Smooth muscle cell of the umbilical artery (primary cell): ENCODE measurements around the gene PPIG. TPM values are rescaled to one million over a fixed set of nuclear protein-coding genes. Genes with fewer than 3 reads are reported as not detected.

Experiments used
- total RNA-seq: library from RNA; depleted of rRNA; stranded (reverse); fragments of >200 nt; gene quantifications from 2 replicates; pipeline ENCODE4 v1.2.3, GENCODE V29; 2014

Gene PPIG
- total RNA-seq, result 30.7 and 32.4 TPM in 2 replicates

DNA sequence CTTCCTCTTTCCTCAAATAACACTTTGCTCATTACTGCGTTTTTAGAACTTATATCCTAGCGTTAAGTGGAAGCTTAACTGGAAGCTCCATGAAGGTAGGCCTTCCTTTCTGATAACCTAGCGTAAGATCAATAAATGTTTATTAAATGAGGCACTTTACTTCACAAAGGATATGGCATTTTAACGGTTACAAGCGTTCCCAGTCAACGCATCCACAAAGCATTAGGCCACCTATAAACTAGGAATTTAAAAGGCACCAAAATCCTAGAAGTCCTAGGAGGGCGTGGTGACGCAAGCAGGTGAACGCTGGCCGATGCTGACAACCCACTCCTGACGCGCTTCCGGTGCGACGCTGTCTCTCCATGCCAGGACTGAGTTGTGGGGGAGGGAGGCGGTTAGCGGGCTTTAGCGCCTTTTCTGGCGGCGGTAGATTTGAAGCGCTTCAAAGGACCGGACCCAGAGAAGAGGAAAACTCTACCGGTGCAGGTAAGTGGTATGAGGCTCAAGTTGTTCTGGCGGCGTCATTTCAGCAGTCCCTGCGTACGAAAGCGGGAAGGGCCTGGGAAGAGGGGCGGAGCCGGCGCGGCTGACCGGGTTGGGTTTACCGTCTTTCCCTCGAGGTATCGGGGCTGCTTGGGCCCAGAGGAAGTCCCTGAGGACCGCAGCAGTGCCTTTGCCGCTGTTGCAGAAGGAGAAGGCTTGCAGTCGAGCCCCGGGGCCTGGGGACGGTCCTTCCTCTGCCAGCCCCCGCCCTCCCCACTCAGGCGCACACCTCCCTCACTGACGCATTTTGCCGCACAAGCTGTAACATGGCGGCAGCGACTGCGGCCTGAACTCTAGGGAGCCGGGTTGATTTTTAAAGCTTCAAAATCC is at the start of gene PPIG:
Gene PPIG (plus strand): TSS at position 347 of the 873 bp plus-strand sequence. CDS start 19,691 bp downstream, outside the sequence.

DNA sequence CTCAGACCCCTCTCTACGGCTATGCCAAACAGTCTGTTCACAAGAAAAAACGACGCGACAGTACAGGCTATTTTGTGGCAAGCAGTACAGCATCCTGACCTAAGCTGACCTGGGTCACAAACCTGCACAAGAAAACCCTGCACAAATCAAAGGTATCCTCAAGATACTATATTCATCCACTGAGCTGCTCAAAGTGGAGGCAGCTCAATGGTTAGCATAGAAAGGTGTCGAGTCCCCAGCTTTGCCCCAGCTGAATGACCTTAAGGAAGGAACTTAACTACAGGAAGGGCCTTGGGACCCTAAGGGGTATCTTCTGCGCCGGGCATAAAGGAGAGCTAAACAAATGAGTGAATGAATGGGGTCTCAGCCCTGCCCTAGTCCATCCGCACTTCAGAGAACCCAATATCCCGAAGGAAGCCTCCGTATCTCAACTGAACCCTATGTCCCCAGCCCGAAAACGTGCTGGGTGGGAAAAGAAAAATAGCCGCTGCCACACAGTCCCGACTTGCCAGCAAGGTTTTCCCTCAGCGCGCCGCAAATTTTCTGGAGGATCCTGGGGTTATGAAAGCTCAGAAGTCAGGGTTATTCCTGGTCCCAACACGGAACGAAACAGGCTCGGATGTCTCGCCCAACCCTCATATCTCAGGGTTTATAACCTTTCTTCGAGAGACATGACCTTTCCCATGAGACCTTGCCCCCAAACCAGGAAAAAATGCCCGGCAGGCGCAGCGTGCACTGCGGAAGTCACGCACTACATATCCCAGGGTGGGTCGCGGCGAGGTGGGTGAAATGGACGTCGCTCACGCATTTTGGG is 10.8 kb upstream of the PPIG start, which contains the start of gene FASTKD1:
Gene FASTKD1 (minus strand): TSS at position 706 of the 814 bp plus-strand sequence. CDS start 1,836 bp downstream, outside the sequence.

Other genes with a start within 250 kb of the PPIG start
- not detected in 2 replicates for gene LRP2, start 221.8 kb upstream of the PPIG start, total RNA-seq
- gene BBS5, start 104.9 kb upstream of the PPIG start, total RNA-seq, result 4.5 and 5.5 TPM in 2 replicates
- 0.28 and 0.30 TPM in 2 replicates for gene KLHL41, start 74.6 kb upstream of the PPIG start, total RNA-seq
- gene FASTKD1, start 10.5 kb upstream of the PPIG start, total RNA-seq, result 22.3 and 24.6 TPM in 2 replicates
- not detected in 2 replicates for gene CFAP210, start 110.1 kb downstream of the PPIG start, total RNA-seq
- 1.5 and 1.8 TPM in 2 replicates for gene PHOSPHO2, start 110.1 kb downstream of the PPIG start, total RNA-seq
- 2.4 and 3.3 TPM in 2 replicates for gene KLHL23, start 149.5 kb downstream of the PPIG start, total RNA-seq
- gene SSB, start 214.5 kb downstream of the PPIG start, total RNA-seq, result 92.3 and 112 TPM in 2 replicates
- gene METTL5, start 240.6 kb downstream of the PPIG start, total RNA-seq, result 33.6 and 37.5 TPM in 2 replicates
- 46.0 and 49.8 TPM in 2 replicates for gene UBR3, start 243.1 kb downstream of the PPIG start, total RNA-seq